SU-DHL-6 (cell line): ENCODE measurements around the gene MAST1.

Source experiments
- H2AFZ ChIP-seq: fragments of 200-600 bp; sonication (generic); 2 replicates; pipeline ENCODE4 v1.6.1; 2014; ENCODE audit warnings: low read depth, mild to moderate bottlenecking, moderate library complexity, mixed read lengths, antibody characterized with exemption, low read length; ENCODE audit not compliant: severe bottlenecking
- H3F3A ChIP-seq: fragments of 200-600 bp; shearing (Covaris generic); 2 replicates; pipeline ENCODE4 v1.6.0; 2016; ENCODE audit warnings: antibody characterized with exemption, mild to moderate bottlenecking; ENCODE audit not compliant: insufficient read depth
- H3K27ac ChIP-seq: fragments of 200-600 bp; sonication (generic); 2 replicates; pipeline ENCODE4 v1.5.1; 2016; ENCODE audit warnings: low read depth, mild to moderate bottlenecking, low read length, moderate library complexity, mixed read lengths
- H3K27me3 ChIP-seq: fragments of 200-600 bp; sonication (generic), shearing (Covaris generic); 2 replicates; pipeline ENCODE4 v1.6.0; 2014; ENCODE audit warnings: mild to moderate bottlenecking, low read length
- H3K36me3 ChIP-seq: fragments of 200-600 bp; sonication (generic); 2 replicates; pipeline ENCODE4 v1.6.1; 2014; ENCODE audit warnings: mild to moderate bottlenecking, low read length, mixed read lengths
- H3K4me2 ChIP-seq: fragments of 300-600, 200-600 bp; shearing (Covaris generic), sonication (generic); 2 replicates; pipeline ENCODE4 v1.6.0; 2014; ENCODE audit warnings: low read length, low read depth, mild to moderate bottlenecking; ENCODE audit not compliant: poor library complexity, severe bottlenecking
- H3K4me3 ChIP-seq: fragments of 200-600 bp; sonication (generic); 2 replicates; pipeline ENCODE4 v1.5.1; 2014; ENCODE audit warnings: antibody characterized with exemption, low read length, mild to moderate bottlenecking, mixed read lengths; ENCODE audit not compliant: insufficient read depth, poor library complexity, severe bottlenecking
- H3K79me2 ChIP-seq: fragments of 200-600 bp; sonication (generic); 2 replicates; pipeline ENCODE4 v1.6.1; 2014; ENCODE audit warnings: mild to moderate bottlenecking, low read length, moderate library complexity; ENCODE audit not compliant: insufficient read depth
- H3K9ac ChIP-seq: fragments of 200-600 bp; sonication (generic); 2 replicates; pipeline ENCODE4 v1.7.0; 2014; ENCODE audit warnings: mild to moderate bottlenecking, low read length
- H3K9me2 ChIP-seq: fragments of 200-600 bp; sonication (generic); replicated peaks from 2 replicates; pipeline ENCODE4 v1.6.1; 2014; ENCODE audit warnings: low read length; ENCODE audit not compliant: insufficient read depth
- H3K9me3 ChIP-seq: fragments of 200-600 bp; sonication (generic); 2 replicates; pipeline ENCODE4 v1.6.1; 2014; ENCODE audit warnings: low read length, mixed read lengths; ENCODE audit not compliant: insufficient read depth
- H4K20me1 ChIP-seq: fragments of 200-600 bp; sonication (generic); 2 replicates; pipeline ENCODE4 v1.6.1; 2014; ENCODE audit warnings: low read depth, mild to moderate bottlenecking, antibody characterized with exemption, low read length, moderate library complexity, mixed read lengths
- EZH2phosphoT487 ChIP-seq: fragments of 200-600 bp; sonication (generic), shearing (Covaris generic); conservative IDR thresholded peaks from 2 replicates; pipeline ENCODE4 v1.6.1; 2018; ENCODE audit warnings: mild to moderate bottlenecking, antibody characterized with exemption, low read length, moderate library complexity, mixed read lengths
- TF ChIP-seq, protein P1 (sequence below): fragments of 200-600 bp; sonication (generic); IDR thresholded peaks from one replicate; pipeline ENCODE4 v1.5.1; 2017; ENCODE audit warnings: antibody characterized with exemption, mild to moderate bottlenecking, low read length, moderate library complexity; ENCODE audit not compliant: insufficient read depth, poor library complexity, severe bottlenecking

Gene MAST1

DNA sequence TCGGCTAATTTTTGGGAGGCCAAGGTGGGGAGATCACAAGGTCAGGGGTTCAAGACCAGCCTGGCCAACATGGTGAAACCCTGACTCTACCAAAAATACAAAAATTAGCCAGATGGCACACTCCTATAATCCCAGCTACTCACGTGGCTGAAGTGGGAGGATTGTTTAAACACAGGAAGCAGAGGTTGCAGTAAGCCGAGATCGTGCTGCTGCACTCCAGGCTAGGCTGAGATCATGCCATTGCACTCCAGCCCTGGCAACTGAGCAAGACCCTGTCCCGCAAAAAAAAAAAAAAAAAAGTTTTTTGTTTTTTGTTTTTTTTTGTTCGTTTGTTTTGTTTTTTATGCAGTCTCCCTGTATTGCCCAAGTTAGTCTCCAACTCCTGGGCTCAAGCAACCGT is 21.2 kb downstream of the MAST1 start:
- Histone ChIP-seq H3K36me3 (no peaks in the 10 kb centered on the region), H3K4me2 (no peak overlapping the region), H3F3A (no peaks in the 10 kb centered on the region; the same call in 1 of the 2 replicates), H3K4me3 (no peak overlapping the region), H3K27me3 (no peaks in the 10 kb centered on the region), H2AFZ (no peak overlapping the region), H4K20me1 (no peaks in the 10 kb centered on the region), H3K9me3 (no peaks in the 10 kb centered on the region), H3K9ac (no peak overlapping the region), H3K9me2 (no peaks in the 10 kb centered on the region), H3K27ac (no peak overlapping the region), H3K79me2 (no peaks in the 10 kb centered on the region)
- no peak for TF ChIP-seq EZH2phosphoT487
- TF ChIP-seq, protein P1, sequence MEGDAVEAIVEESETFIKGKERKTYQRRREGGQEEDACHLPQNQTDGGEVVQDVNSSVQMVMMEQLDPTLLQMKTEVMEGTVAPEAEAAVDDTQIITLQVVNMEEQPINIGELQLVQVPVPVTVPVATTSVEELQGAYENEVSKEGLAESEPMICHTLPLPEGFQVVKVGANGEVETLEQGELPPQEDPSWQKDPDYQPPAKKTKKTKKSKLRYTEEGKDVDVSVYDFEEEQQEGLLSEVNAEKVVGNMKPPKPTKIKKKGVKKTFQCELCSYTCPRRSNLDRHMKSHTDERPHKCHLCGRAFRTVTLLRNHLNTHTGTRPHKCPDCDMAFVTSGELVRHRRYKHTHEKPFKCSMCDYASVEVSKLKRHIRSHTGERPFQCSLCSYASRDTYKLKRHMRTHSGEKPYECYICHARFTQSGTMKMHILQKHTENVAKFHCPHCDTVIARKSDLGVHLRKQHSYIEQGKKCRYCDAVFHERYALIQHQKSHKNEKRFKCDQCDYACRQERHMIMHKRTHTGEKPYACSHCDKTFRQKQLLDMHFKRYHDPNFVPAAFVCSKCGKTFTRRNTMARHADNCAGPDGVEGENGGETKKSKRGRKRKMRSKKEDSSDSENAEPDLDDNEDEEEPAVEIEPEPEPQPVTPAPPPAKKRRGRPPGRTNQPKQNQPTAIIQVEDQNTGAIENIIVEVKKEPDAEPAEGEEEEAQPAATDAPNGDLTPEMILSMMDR = no peak

DNA sequence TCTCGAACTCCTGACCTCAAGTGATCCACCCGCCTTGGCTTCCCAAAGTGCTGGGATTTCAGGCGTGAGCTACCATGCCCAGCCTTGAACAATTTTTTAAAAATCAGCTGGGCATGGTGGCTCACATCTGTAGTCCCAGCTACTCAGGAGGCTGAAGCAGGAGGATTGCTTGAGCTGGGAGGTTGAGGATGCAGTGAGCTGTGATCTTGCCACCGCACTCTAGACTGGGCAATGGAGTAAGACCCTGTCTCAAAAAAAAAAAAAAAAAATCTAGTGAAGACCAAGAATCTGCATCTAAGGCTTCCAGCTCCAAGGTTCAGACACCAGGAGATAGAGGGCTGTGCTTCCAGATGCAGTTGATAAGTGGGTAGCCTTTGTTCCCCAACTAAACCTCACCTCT is 25.8 kb downstream of the MAST1 start:
- H3K36me3 ChIP-seq = no peaks in the 10 kb centered on the region

DNA sequence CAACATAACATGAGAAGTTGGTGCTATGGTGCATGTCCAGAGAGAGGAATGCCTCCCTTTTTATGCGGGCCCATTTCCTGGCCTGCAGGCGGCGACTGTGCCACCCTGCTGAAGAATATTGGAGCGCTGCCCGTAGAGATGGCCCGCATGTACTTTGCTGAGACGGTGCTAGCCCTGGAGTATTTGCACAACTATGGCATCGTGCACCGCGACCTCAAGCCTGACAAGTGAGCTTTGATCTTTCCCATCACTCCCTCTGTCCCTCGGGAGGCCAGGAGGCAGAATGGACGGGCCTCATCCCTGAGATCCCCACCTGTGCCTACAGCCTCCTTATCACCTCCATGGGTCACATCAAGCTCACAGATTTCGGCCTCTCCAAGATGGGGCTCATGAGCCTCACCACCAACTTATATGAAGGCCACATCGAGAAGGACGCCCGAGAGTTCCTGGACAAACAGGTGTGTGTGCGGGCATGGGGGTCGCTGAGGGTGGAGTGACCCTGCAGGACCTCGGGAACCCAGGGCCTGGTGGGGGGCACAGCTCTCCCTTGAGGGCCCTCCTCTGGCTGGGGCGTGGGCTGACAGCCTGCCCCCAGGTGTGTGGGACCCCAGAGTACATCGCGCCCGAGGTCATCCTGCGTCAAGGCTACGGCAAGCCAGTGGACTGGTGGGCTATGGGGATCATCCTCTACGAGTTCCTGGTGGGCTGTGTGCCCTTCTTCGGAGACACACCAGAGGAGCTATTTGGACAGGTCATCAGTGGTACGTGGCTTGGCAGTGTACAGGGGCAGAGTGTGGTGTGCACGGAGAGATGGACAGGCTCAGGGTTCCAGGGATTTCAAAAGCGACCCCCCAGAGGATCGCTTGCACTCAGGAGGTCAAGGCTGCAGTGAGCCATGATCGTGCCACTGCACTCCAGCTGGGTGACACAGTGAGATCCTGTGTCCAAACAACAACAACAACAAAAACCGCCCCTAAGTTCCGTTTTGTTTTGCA is 26.7 kb downstream of the MAST1 start:
- H3K4me3 ChIP-seq = no peak overlapping the region
- no peak overlapping the region for H3K4me2 ChIP-seq
- H3K27ac ChIP-seq = no peak overlapping the region
- no peak overlapping the region for H3K9ac ChIP-seq
- no peaks in the 10 kb centered on the region for H3K27me3 ChIP-seq
- no peaks in the 10 kb centered on the region for H3F3A ChIP-seq
- H4K20me1 ChIP-seq = no peaks in the 10 kb centered on the region
- no peaks in the 10 kb centered on the region for H3K36me3 ChIP-seq
- no peak for TF ChIP-seq EZH2phosphoT487
- TF ChIP-seq, protein P1 = no peak
- no peaks in the 10 kb centered on the region for H3K9me2 ChIP-seq
- no peak overlapping the region for H2AFZ ChIP-seq
- no peaks in the 10 kb centered on the region for H3K79me2 ChIP-seq
- no peaks in the 10 kb centered on the region for H3K9me3 ChIP-seq

More for the DNA sequence above, 25.8 kb downstream of the MAST1 start:
- no peak for TF ChIP-seq EZH2phosphoT487
- no peaks in the 10 kb centered on the region for H3K27me3 ChIP-seq
- no peak overlapping the region for H3K27ac ChIP-seq
- no peaks in the 10 kb centered on the region for H3K9me2 ChIP-seq
- H3K4me2 ChIP-seq = no peak overlapping the region
- H3K79me2 ChIP-seq = no peaks in the 10 kb centered on the region
- no peaks in the 10 kb centered on the region for H4K20me1 ChIP-seq
- H3K9ac ChIP-seq = no peak overlapping the region
- no peak overlapping the region for H2AFZ ChIP-seq
- no peak overlapping the region for H3K4me3 ChIP-seq
- H3K9me3 ChIP-seq = no peaks in the 10 kb centered on the region
- no peaks in the 10 kb centered on the region for H3F3A ChIP-seq

DNA sequence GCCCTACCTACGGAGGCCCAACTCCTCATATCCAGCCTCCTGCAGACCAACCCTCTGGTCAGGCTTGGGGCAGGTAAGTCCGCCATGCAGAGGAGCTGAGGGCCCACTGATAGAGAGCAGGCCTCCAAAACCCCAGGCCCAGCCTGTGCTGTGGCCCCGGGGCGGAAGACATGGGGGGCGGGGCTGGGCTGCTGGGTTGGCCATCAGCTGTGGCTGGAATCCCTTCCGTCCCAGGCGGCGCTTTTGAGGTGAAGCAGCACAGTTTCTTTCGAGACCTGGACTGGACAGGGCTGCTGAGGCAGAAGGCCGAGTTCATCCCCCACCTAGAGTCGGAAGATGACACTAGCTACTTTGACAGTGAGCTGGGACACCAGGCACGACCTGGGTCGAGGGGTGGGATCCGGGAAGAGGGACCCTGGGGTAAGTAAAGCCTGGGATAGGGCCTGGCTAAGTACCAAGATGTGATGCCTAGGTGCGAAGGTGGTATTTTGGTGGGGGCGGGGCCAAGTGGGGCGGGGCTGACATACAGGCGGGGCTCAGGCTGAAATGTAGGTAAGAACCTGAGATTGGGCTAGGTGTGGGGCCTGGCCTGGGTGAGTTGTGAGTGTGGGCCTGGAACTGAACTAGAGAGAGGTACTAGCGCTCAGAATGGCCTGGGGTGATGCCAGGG is 27.6 kb downstream of the MAST1 start:
- no peaks in the 10 kb centered on the region for H3K36me3 ChIP-seq
- H3K27me3 ChIP-seq = no peaks in the 10 kb centered on the region
- no peak overlapping the region for H3K4me3 ChIP-seq
- no peak overlapping the region for H3K4me2 ChIP-seq
- no peak overlapping the region for H2AFZ ChIP-seq
- H3F3A ChIP-seq = no peaks in the 10 kb centered on the region
- no peaks in the 10 kb centered on the region for H4K20me1 ChIP-seq
- no peak overlapping the region for H3K9ac ChIP-seq
- H3K9me2 ChIP-seq = no peaks in the 10 kb centered on the region
- H3K79me2 ChIP-seq = no peaks in the 10 kb centered on the region
- no peak for TF ChIP-seq EZH2phosphoT487
- TF ChIP-seq, protein P1 = no peak
- H3K9me3 ChIP-seq = no peaks in the 10 kb centered on the region
- no peak overlapping the region for H3K27ac ChIP-seq
